Fibroblast of pulmonary artery (primary cell): Measurements from ENCODE around the gene SMCO2.
A peak's percentile ranks its signal among the peaks of the same experiment; 100 is the strongest.

Experiments used
- DNase-seq: peaks from one replicate; pipeline ENCODE4 v3.0.0-alpha.2; 2010; ENCODE audit warnings: low read depth
- H3K4me3 ChIP-seq: replicated peaks from 2 replicates; pipeline ENCODE4 v1.5.1; 2011; ENCODE audit warnings: low read depth, mild to moderate bottlenecking, control low read depth, low read length, moderate library complexity
- TF ChIP-seq, protein P1 (sequence below): IDR thresholded peaks from 2 replicates; pipeline ENCODE4 v1.5.1; 2011; ENCODE audit warnings: mild to moderate bottlenecking, control low read depth, low read length, inconsistent platforms; ENCODE audit errors: missing control alignments

Gene SMCO2

DNA sequence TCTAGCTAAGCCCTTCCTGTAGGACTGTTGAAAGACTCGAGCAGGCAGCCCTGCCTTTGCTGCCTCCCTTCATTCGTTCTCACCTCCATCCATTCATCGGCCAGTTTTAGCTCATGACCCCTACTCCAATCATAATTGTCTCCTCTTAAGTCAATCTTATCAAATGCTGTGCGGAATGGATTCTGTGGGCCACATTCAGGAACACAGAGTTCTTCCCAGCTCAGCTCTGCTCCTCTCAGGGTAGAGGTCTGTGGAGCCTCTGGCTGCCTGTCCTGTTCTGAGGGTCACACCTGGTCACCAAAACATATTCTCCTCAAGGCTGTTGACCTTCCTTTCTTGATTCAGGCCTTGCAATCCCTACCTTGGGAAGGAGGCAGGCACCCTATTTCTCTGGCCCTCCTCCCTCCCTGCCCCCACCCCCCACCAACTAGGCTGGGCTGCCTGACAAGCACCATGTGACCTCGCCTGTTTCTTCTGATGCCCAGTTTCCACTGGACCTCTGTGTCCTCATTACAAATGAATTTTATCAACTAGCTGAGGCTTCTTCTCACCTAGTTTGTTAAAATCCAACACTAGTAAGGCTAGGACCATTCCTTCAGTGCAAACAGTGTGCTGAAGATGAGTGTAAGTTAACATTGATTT is 3.5 kb downstream of the SMCO2 start:
- no peak for DNase-seq
- no peak overlapping the region for H3K4me3 ChIP-seq
- TF ChIP-seq, protein P1, sequence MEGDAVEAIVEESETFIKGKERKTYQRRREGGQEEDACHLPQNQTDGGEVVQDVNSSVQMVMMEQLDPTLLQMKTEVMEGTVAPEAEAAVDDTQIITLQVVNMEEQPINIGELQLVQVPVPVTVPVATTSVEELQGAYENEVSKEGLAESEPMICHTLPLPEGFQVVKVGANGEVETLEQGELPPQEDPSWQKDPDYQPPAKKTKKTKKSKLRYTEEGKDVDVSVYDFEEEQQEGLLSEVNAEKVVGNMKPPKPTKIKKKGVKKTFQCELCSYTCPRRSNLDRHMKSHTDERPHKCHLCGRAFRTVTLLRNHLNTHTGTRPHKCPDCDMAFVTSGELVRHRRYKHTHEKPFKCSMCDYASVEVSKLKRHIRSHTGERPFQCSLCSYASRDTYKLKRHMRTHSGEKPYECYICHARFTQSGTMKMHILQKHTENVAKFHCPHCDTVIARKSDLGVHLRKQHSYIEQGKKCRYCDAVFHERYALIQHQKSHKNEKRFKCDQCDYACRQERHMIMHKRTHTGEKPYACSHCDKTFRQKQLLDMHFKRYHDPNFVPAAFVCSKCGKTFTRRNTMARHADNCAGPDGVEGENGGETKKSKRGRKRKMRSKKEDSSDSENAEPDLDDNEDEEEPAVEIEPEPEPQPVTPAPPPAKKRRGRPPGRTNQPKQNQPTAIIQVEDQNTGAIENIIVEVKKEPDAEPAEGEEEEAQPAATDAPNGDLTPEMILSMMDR, result no peak

DNA sequence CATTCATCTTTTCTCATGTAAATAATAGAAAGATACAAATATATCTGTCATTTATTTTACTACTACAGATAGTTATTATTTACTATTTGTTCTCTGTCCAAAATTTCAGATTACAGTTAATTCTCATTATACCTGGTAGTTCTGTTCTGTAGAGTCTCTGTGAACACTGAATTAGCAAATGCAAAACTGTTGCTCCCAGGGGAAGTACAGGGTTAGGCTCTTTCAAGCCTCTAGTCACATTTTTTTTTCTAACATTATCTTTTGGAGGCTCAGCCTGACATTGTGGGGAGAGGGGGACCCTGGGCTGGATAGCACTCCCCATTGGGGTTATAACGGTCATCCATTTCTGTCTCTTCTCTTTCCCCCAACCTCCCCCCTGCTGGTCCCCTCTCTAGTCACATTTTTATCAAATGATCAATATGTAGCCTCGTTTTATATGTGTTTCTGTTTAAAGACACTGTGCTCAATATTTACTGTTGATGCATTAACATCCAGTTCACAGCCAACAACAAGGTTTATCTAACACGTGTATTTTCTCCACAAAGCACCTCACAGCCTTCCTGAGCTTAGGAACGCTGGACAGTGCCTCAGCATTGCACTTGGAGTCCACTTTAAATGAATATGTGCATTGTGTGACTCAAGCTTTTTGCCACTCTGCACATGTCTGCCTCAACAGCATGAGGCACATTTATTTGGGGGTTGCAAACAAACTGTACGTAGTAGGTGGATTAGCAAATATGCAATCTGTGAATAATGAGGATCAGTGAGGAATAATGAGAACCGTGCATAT is 4.7 kb downstream of the SMCO2 start:
- TF ChIP-seq, protein P1, result no peak
- H3K4me3 ChIP-seq, result no peak overlapping the region
- DNase-seq, result no peak

DNA sequence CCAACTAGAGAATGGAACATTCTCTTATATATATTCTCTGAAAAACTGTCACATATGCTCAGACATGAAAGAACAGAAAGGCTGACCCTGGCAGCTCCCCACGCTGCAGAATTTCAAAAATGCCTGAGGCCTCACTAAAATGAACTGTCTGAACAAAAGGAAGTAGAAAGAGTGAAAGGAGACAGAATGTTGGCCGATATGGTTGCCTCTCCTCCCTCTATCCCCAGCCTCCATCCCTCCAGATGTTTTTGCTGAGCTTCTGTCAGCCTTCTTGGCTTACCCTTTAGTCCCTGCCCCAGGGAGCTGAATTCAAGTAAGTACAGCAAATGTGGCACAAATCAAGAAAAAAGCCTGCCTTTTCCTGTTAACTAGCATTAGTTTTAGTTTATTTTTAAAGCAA is 6.9 kb downstream of the SMCO2 start:
- DNase-seq, result peak; percentile 23
- H3K4me3 ChIP-seq, result no peak overlapping the region
- TF ChIP-seq, protein P1, result no peak

DNA sequence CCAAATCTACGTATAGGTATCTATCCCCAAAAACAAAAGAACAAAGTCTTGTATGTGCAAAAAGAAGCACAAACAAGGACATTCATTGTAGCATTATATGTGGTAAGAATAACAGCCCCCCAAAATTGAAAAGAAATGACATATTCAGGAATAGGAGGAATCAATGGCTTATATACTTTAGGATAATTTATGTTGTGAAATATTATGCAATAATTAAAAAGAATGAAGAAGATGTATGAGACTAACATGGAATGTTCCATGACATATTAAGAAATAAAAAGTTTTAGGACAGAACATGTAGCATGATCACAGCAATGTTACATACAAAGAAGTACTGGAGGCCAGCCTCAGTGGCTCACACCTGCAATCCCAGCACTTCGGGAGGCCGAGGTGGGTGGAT is 9.1 kb downstream of the SMCO2 start:
- TF ChIP-seq, protein P1, result no peak
- no peak overlapping the region for H3K4me3 ChIP-seq
- DNase-seq, result no peak

DNA sequence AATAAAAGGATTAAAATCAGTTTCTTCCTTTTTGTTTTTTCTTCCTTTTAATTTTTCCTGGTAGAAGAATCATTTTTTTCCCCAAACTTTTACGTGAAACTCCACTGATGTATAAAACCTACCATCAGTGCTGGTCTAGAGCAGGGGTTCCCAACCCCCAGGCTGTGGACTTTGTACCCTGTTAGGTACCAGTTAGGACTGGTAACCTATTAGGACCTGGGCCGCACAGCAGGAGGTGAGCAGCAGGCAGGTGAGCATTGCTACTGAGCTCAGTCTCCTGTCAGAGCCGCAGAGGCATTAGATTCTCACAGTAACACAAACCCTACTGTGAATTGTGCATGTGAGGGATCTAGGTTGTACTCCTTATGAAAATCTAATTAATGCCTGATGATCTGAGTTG is 10.1 kb downstream of the SMCO2 start:
- DNase-seq, result no peak
- no peak overlapping the region for H3K4me3 ChIP-seq
- TF ChIP-seq, protein P1, result no peak

DNA sequence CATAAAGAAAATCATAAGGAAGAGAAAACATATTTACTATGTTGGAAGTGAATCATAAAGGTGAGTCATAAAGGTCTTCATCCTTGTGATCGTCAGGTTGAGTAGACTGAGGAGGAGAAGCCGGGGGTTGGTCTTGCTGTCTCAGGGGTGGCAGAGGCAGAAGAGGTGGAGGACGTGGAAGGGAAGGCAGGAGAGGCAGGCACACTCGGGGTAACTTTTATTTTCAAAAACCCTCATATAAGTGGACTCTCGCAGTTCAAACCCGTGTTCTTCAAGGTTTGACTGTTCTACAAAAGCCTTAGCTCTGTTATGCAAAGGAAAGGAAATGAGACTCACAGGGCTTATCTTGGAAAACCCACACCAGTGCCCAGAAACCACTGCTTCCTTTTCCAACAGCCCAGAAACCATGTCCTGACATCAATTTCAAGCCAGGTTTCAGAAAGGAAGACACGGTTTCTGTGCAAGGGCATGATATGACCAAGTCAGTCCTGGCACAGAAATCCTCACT is 14.0 kb downstream of the SMCO2 start:
- peak overlapping the region; percentile 20 for H3K4me3 ChIP-seq
- TF ChIP-seq, protein P1, result no peak
- peak; percentile 84 for DNase-seq
